GM12891 (cell line): Measurements from ENCODE around the gene IGFBP7.

Experiments used
- DNase-seq: peaks from one replicate; pipeline ENCODE4 v3.0.0; 2011; ENCODE audit warnings: low spot score; ENCODE audit not compliant: insufficient read length
- FAIRE-seq: peaks from 2 replicates; lab custom pipeline; 2011; peaks lifted over from hg19 to GRCh38; lab: Jason Lieb, UNC
- PAX5 ChIP-seq: IDR thresholded peaks from 2 replicates; pipeline ENCODE4 v1.6.1; 2011; ENCODE audit warnings: low read length, moderate library complexity, mild to moderate bottlenecking; ENCODE audit not compliant: insufficient read depth, severe bottlenecking
- POLR2A ChIP-seq: IDR thresholded peaks from 2 replicates; pipeline ENCODE4 v1.6.1; 2011; ENCODE audit warnings: low read depth, low read length, control low read depth
- POLR2AphosphoS5 ChIP-seq: IDR thresholded peaks from 2 replicates; pipeline ENCODE4 v1.6.1; 2011; ENCODE audit warnings: low read depth, low read length, control low read depth
- POU2F2 ChIP-seq: IDR thresholded peaks from 2 replicates; pipeline ENCODE4 v1.6.1; 2011; ENCODE audit warnings: low read depth, mild to moderate bottlenecking, control low read depth, low read length, moderate library complexity

The IGFBP7 gene

DNA sequence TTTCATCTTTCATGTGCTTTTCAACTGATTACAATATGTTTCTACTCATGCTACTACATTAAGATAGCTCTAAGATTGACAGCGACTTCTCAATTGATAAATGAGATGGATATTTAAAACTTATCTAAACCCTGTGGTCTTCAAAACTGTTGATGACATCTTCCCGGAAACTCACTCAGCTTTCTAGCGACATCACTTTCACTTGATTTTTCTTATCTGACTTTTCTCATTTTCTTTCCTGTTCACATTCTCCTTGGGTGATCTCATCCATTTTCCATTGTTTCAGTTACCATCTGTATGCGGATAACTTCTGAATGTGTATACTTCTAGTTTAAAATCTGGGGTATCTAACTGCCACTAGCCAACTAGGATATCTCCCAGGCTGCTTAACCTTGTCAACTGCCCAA, 128.4 kb downstream of the IGFBP7 start:
- TF ChIP-seq POU2F2 (no peak), POLR2AphosphoS5 (no peak), POLR2A (no peak), PAX5 (no peak)
- no peak for FAIRE-seq
- no peak for DNase-seq
